Hepatic stellate cell (primary cell): ENCODE measurements around the gene PXK.

ENCODE experiments used
- DNase-seq: peaks from one replicate; pipeline ENCODE4 v3.0.0; 2011; ENCODE audit warnings: low spot score

Gene PXK

DNA sequence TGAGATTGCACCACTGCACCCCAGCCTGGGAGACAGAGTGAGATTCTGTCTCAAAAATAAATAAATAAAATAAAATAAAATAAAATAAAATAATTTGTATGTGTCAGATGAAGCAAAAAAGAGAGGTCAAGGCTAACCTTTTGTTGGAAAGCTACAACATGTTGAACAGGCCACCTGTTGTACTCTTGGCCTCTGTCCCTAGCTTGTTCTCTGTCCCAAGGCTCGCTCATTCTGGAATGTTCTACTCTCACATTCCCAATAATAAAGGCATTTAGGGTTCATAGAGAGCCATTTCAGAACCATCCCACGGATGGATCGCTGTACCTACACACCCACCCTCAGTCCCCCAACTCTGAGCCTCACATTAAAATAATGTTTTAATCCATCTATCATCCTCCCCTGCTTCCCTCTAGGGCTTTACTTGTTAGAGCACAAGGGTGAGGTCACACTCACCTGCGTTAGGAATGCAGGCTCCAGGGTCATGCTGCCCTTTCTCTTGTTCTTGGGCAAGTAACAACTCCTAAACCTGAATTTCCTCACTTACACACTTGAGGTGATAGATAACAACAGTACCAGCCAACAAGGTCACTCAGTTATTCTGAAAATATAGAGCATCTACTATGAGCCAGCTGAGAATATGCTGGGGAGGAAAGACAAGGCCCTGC, 134.3 kb downstream of the PXK start:
- DNase-seq: no peak

DNA sequence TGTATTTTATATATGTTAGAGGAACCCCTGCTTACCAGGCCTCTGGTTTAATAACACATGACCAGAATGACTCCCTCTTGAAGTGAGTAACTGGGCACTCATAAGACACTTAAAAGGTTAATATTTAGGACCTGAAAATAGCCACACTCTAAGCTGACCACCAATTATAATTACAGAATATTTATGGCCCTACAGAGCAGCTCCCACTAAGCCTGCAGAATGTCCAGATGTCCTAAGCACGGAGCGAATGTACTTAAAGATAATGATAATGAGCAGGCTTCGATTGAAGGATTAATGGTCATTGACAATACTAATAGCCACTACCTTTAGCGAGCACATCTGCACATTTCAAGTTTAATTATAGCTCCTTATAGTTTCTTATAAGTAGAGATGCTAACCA, 136.4 kb downstream of the PXK start:
- no peak for DNase-seq

DNA sequence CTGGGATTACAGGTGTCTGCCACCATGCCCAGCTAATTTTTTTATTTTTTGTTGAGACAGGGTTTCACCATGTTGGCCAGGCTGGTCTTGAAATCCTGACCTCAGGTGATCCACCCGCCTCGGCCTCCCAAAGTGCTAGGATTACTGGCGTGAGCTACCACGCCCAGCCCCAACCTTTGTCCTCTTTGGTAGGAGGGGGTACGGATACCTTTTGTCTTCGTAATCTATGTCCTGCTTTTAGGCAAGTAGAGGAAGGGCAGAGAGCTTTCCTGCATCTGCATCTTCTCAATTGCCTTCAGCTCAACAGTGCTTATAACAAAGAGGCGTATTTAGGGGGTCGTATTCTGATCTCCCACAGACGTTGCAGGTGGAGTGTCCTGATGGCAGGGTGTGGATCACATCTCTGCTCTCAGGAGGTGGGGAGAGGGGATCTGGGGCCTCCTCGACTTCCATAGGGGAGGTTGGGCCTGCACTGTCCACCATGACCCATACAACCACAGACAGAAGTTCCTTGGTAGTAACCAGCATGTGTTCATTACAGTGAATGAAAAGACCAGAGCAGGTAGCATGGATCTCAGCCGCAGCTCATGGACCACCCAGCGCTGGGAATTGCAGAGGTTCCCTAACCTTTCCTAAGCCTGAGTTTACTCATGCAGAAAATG, 137.8 kb downstream of the PXK start:
- no peak for DNase-seq

DNA sequence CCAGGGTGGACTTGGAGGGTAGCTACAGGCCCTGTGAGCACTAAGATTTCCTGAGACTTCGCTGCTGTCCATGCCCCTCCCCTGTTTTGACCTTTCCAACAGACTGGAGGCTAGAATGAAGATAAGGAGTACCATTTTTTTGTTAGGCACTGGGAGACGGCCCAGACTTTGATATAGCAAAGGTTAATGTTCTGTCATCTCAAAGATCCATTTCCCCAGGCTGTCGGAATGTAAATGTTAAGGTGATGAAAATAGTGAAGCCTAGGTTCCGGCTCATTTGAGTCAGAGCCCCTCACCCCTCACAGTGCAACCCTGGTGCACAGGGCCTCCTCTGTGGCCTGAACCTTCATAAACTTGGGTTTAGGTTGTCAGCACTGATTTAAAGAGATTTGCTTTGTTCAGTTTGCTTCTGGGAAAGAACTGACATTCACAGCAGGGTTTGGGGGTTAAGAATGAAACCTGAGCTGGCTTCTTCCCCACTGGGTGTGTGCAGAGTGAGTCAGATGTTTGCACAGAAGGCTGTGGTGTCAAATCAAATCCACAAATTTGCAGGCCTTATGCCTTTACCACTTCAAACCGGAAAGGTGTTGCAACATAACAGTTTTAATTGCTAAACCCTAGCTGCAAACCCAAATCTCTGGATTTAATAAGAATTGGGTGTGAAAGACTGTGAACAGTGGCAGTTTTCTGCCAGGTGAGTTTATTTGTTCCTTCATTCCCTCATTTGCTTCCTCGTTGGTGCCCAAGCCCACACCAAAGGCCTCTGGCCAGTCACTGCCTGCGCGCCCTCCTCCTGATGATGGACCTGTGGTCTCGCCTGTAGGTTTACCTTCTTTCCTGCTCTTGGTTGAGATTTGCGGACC, 138.6 kb downstream of the PXK start:
- peak; percentile 42 for DNase-seq

DNA sequence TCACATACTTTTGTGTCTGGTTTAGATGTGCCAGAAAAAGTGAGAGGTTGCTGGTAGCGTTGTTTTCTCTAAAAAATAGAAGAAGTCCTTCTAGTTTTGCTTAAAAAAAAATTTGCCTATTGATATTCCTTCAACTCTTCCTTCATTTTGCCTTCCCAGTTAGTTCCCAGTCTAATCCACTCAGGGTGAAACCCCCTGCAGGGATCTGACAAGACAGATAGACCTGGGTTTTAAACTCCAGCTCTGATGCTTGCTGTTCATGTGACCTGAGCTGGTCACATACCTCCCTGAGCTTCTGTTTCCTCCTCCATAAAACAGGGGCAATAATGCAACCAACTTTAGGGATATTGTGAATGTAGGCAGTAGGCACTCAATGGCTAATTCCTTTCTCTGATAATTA, 140.6 kb downstream of the PXK start:
- no peak for DNase-seq

DNA sequence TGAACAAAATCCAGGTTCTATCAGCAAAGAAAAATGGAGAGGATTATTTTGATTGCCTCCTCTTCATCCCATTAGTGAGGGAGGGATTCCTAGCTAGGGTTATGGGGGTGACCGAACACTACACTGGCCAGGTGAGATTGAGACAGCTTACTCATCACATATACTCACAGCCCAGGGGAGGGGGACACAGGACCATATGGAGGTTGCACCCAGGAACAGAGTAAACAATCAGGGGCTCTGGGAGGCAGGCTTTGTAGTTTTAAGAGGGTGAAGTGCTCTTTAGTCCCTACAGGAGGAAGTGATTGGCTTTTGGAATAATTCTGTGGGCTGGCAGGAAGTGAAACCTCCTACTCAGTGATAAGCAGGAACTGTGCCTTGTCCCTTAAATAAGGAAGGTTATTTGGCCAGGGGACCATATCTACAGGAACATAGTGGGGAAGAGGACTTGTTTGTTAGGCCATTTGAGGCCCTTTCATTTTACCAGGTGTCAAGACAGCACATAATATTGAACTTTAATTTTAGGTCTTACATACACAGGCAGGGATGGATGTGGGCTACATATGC, 141.7 kb downstream of the PXK start:
- no peak for DNase-seq

DNA sequence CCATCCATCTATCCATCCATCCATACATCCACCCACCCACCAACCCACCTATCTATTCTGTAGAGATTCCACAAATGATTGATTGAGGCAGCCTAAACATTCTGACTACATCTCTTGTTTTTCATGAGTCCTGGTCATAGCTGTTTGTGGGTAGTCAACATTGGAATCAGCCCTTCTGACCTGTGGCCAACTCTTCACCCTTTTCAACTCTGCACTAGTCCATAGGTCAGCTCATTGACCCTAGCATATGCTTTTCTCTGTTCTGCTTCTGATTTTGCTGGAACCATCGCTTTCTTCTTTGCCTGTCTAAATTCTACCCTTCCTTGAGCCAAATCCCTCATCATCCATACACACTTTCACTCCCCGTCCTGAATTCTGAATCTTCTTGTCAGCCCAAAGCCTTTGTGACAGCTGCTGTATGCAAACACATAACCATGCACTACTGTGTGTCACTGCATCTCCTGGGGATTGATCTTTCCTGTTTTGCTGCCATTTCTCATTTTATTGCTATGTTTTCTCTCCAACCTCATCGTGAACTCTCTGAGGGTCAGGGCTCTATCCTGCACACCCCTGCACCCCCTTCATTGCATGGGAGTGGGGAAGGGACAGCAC, 142.4 kb downstream of the PXK start:
- no peak for DNase-seq
